K562 (cell line): Measurements from ENCODE around the gene TTC28. TPM values are rescaled to one million over a fixed set of nuclear protein-coding genes. Genes with fewer than 3 reads are reported as not detected.

Experiments used
- CAMTA2 ChIP-seq: fragments of 250-450 bp; sonication (Bioruptor Pico); conservative IDR thresholded peaks from 2 replicates; pipeline ENCODE4 v1.5.1; 2022
- CBX1 ChIP-seq: sonication (generic); IDR thresholded peaks from 2 replicates; pipeline ENCODE4 v1.6.1; 2016; ENCODE audit warnings: antibody characterized with exemption, low read depth, mild to moderate bottlenecking
- CHD7 ChIP-seq: fragments of 200-600 bp; sonication (generic); IDR thresholded peaks from one replicate; pipeline ENCODE4 v1.6.1; 2012; ENCODE audit warnings: mild to moderate bottlenecking, low read depth, low read length, inconsistent platforms
- FOSL1 ChIP-seq: fragments of 200-800 bp; sonication (Bioruptor generic); conservative IDR thresholded peaks from 2 replicates; pipeline ENCODE4 v1.6.1; 2016; ENCODE audit warnings: missing genetic modification characterization, missing compliant biosample characterization
- GATAD2A ChIP-seq: fragments of 450-650 bp; IDR thresholded peaks from 2 replicates; pipeline ENCODE4 v1.6.1; 2017
- JUND ChIP-seq, 2 experiments: IDR thresholded peaks; 2 replicates in 1 of 2; 3 replicates in 1 of 2; pipeline ENCODE4 v1.6.1; 2011; ENCODE audit warnings: borderline replicate concordance in 2 of 2, low read depth in 2 of 2, low read length in 2 of 2, improper control_type of control experiment in 1 of 2, missing biosample characterization in 1 of 2, missing genetic modification characterization in 1 of 2, missing genetic modification reagents in 1 of 2
- KHSRP ChIP-seq: fragments of 450-650 bp; IDR thresholded peaks from 2 replicates; pipeline ENCODE4 v1.6.1; 2017
- LEF1 ChIP-seq: fragments of 450-650 bp; IDR thresholded peaks from 2 replicates; pipeline ENCODE4 v1.6.1; 2016; ENCODE audit warnings: mild to moderate bottlenecking
- RCOR1 ChIP-seq, 2 experiments: IDR thresholded peaks; 2 replicates each; pipeline ENCODE4 v1.6.1; 2012; ENCODE audit warnings: low read depth in 2 of 2, low read length in 2 of 2, borderline replicate concordance in 1 of 2, improper control_type of control experiment in 1 of 2
- SP2 ChIP-seq: IDR thresholded peaks from 2 replicates; pipeline ENCODE4 v1.6.1; 2011; ENCODE audit warnings: mild to moderate bottlenecking, low read depth, low read length, moderate library complexity; ENCODE audit not compliant: poor library complexity, severe bottlenecking; ENCODE audit errors: extremely low read depth
- ZBTB26 ChIP-seq: fragments of 450-650 bp; formaldehyde crosslinking; IDR thresholded peaks from 2 replicates; pipeline ENCODE4 v1.4.0; 2022; ENCODE audit warnings: missing genetic modification characterization
- ZC3H4 ChIP-seq: sonication (generic); formaldehyde crosslinking; IDR thresholded peaks from 2 replicates; pipeline ENCODE4 v1.9.0; 2021; ENCODE audit warnings: missing genetic modification reagents, borderline replicate concordance
- ZKSCAN1 ChIP-seq: fragments of 150-350 bp; IDR thresholded peaks from 2 replicates; pipeline ENCODE4 v1.6.1; 2016; ENCODE audit warnings: low read depth, low read length
- polyA plus RNA-seq, 8 experiments: library from polyadenylated mRNA; depleted of rRNA in 4 of 8; stranded (reverse) in 5 of 8; unstranded in 3 of 8; fragments of >200 nt; fragmentation: Nextera tagmentation in 2 of 8; fragmentation: Illumina TruSeq in 1 of 8; extraction: Ambion mirVana in 2 of 8; extraction: Trizol in 1 of 8; gene quantifications; 2 replicates each; pipeline versions ENCODE4 v1.2.1 to v1.2.3, GENCODE V29; 2011 to 2014; ENCODE audit warnings: inconsistent platforms in 1 of 8, missing spikeins in 1 of 8
- total RNA-seq, 7 experiments: library from RNA; depleted of rRNA in 6 of 7; stranded (reverse); fragments of >200 nt in 6 of 7; fragmentation: Illumina TruSeq in 2 of 7; extraction: Trizol in 2 of 7; gene quantifications; 2 replicates each; pipeline versions ENCODE4 v1.2.1 to v1.2.3, GENCODE V29; 2011 to 2021; ENCODE audit warnings: low replicate concordance in 1 of 7

TTC28 gene
- total and polyA plus RNA-seq, 9 of the 15 experiments (the other 6 are each of a cell fraction or from before 2014, with no cell fraction given) = 0.22 to 10.7 (median 3.1) TPM

GRCh38 chr22:28544431-28544868, 135.2 kb downstream of the TTC28 start (continued):
- TF ChIP-seq CHD7 = no peak
- no peak for TF ChIP-seq KHSRP
- no peak for TF ChIP-seq ZC3H4
- no peak for TF ChIP-seq LEF1
- no peak for TF ChIP-seq SP2
- TF ChIP-seq JUND (IDR thresholded peaks at IDR 0.05; ENCODE audit: borderline replicate concordance, low read depth, low read length) = peak; percentile 32; the same call in 1 of the 2 replicates
- peak; percentile 30; the same call in 1 of the 3 replicates for TF ChIP-seq JUND (tag; IDR thresholded peaks at IDR 0.05; ENCODE audit: borderline replicate concordance, low read depth, low read length)
- TF ChIP-seq ZBTB26 (CRISPR knock-in tag) = no peak
- TF ChIP-seq ZKSCAN1 = no peak
- TF ChIP-seq RCOR1 (IDR thresholded peaks at IDR 0.05; ENCODE audit: borderline replicate concordance in 1 of 2, low read depth in 2 of 2, low read length in 2 of 2) = peak in 1 of 2 experiments; percentile 26; a peak in 1 of 4 replicates
- no peak for TF ChIP-seq CBX1
- TF ChIP-seq FOSL1 (tag) = peak; percentile 83
- no peak for TF ChIP-seq CAMTA2 (CRISPR knock-in tag)
- TF ChIP-seq GATAD2A = no peak
